ENCODE results near the gene GLYR1. TPM values are rescaled to one million over a fixed set of nuclear protein-coding genes. Genes with fewer than 3 reads are reported as not detected.
A peak's percentile ranks its signal among the peaks of the same experiment; 100 is the strongest.
"Not testable (repeated sequence)": the region's sequence is repeated elsewhere in the genome, so short reads cannot be mapped to it uniquely, and the experiment has no call there.

Gene GLYR1
- total RNA-seq: 100 to 1,000 TPM in 2 of 4 donors, 10 to 100 TPM in 2; 81.8 to 111 (median 98.8) TPM

DNA sequence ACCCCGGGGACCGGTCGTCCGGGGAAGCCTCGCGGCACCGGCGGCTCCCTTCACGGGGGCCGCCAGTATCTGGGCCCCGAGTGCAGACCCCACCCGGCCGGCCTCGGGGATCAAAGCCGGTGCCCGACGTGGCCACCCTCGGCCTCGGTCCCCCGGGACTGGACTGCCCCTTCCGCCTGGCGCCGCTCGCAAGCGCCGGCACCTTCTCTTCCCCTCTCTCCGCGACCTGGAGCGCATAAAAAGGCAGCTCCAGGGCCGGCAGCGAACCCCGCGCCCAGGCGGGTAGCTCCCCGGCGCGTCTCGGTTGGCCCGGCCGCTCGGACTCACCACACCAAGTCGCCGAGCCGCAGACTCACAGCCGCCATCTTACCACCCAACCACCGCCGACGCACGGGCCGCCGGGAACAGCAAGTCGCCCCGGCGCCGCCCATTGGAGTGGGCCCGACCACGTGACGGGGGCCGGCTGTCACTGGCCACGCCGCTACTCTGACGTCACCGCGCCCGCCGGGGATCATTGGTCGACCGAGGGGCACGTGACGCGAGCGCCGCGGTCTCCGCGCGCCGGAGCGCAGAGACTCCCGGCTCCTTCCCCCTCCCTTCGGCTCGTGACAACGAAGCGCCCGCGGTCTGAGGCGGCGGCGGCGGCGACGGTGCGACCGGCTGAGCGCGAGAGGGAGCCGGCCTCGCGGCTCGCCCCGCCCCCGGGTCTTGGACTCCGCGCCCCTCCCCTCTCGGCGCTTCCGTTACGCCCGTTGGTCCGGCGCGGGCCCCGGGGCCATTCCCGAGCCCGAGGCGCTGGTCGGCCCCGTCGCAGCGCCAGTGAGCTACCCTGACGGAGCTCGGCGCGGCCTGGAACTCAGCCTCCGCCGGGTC, at the start of gene GLYR1, which contains the start of gene UBN1:
TSS of gene GLYR1 (minus strand) at position 388 of the 873 bp plus-strand sequence. CDS start at position 365, 23 bp downstream.
TSS of gene UBN1 (plus strand) at position 581 of the 873 bp plus-strand sequence. CDS start 5,437 bp downstream, outside the sequence.
- WGBS: under 1% methylated on average over 66 of the region's 126 CpGs
- Histone ChIP-seq H3K27ac (replicated peaks in 1 of 4) (peak within 1 kb of the TSS; percentile 97 to 99 (median 97)), H3K36me3 (peaks cover 29 to 37% (median 35%) of the 10 kb centered on the region in 4 donors), H3K9me3 (no peaks in the 10 kb centered on the region), H3K4me1 (peaks cover 52 to 62% (median 59%) of the 10 kb centered on the region in 4 donors), H3K27me3 (no peaks in the 10 kb centered on the region), H3K4me3 (peak within 1 kb of the TSS; percentile 90 to 97 (median 94))
- DNase-seq (ENCODE audit: extremely low spot score): peak; percentile 100
- TF ChIP-seq EP300 (IDR thresholded peaks at IDR 0.05): no peak
- TF ChIP-seq, protein P1, sequence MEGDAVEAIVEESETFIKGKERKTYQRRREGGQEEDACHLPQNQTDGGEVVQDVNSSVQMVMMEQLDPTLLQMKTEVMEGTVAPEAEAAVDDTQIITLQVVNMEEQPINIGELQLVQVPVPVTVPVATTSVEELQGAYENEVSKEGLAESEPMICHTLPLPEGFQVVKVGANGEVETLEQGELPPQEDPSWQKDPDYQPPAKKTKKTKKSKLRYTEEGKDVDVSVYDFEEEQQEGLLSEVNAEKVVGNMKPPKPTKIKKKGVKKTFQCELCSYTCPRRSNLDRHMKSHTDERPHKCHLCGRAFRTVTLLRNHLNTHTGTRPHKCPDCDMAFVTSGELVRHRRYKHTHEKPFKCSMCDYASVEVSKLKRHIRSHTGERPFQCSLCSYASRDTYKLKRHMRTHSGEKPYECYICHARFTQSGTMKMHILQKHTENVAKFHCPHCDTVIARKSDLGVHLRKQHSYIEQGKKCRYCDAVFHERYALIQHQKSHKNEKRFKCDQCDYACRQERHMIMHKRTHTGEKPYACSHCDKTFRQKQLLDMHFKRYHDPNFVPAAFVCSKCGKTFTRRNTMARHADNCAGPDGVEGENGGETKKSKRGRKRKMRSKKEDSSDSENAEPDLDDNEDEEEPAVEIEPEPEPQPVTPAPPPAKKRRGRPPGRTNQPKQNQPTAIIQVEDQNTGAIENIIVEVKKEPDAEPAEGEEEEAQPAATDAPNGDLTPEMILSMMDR (IDR thresholded peaks at IDR 0.05): no peak
- peak; percentile 41 for TF ChIP-seq POLR2A (IDR thresholded peaks at IDR 0.05; ENCODE audit: low read depth)
- TF ChIP-seq POLR2AphosphoS5 (IDR thresholded peaks at IDR 0.05): peak; percentile 93 to 94
- intact Hi-C loops (cut with DNase I): loop anchor here (1.0 to 5.0 kb wide), 3 partner anchors 45 to 109 kb away; partner anchors contain the start of genes ROGDI and ZNF500

DNA sequence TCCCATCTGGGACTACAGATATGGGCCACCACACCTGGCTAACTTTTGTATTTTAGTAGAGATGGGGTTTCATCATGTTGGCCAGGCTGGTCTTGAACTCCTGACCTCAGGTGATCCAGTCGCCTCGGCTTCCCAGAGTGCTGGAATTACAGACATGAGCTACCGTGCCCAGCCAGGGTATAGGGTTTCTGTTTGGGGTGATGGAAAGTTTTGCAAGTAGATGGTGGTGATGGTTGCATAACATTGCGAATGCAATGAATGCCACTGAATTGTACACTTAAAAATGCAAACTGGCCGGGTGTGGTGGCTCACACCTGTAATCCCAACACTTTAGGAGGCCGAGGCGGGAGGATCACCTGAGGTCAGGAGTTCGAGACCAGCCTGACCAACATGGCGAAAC, 49.7 kb upstream of the GLYR1 start:
- H3K9me3 ChIP-seq; H3K27ac ChIP-seq (replicated peaks in 1 of 4); H3K27me3 ChIP-seq; DNase-seq (ENCODE audit: extremely low spot score); H3K4me3 ChIP-seq; intact Hi-C loops (cut with DNase I): not testable (repeated sequence)
- Histone ChIP-seq H3K4me1 (peaks cover 10 to 17% (median 14%) of the 10 kb centered on the region in 4 donors), H3K36me3 (peaks cover 0 to 71% (median 17%) of the 10 kb centered on the region in 4 donors)
- 93% methylated on average over 9 of the region's 9 CpGs for WGBS

DNA sequence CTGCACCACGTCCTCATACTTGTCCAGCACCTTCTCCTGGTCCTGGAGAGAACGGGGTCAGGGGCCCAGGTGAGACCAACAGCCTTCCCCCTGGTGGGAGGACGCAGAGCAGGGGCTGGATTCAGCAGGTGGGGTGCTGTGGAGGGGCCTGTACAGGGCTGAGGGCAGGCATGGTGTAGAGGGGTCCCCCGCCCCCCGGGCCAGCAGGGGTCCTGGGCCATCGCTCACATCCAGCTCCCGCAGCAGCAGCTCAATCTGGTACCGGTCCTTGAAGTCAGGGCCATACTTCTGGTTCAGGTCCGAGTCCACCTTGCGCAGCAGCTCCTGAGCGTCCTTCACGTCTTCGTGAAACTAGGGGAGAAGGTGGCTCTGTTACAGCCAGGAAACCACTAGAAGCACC, 48.3 kb upstream of the GLYR1 start:
- H3K4me1 ChIP-seq: peaks cover 10 to 19% (median 14%) of the 10 kb centered on the region in 4 donors
- no CpG with 5 or more reads among the region's 13 CpGs for WGBS
- H3K36me3 ChIP-seq: peaks cover 0 to 80% (median 26%) of the 10 kb centered on the region in 4 donors
- intact Hi-C loops (cut with DNase I): no loop called here
- TF ChIP-seq POLR2A (IDR thresholded peaks at IDR 0.05; ENCODE audit: low read depth) (no peak), EP300 (IDR thresholded peaks at IDR 0.05) (no peak), POLR2AphosphoS5 (IDR thresholded peaks at IDR 0.05) (no peak)
- TF ChIP-seq, protein P1 (IDR thresholded peaks at IDR 0.05): no peak
- peaks cover 0 to 8% (median 2%) of the 10 kb centered on the region in 4 donors for H3K9me3 ChIP-seq
- H3K27ac ChIP-seq (replicated peaks in 1 of 4): no peak overlapping the region
- no peak for DNase-seq (ENCODE audit: extremely low spot score)
- H3K4me3 ChIP-seq: no peak overlapping the region
- H3K27me3 ChIP-seq: no peaks in the 10 kb centered on the region

DNA sequence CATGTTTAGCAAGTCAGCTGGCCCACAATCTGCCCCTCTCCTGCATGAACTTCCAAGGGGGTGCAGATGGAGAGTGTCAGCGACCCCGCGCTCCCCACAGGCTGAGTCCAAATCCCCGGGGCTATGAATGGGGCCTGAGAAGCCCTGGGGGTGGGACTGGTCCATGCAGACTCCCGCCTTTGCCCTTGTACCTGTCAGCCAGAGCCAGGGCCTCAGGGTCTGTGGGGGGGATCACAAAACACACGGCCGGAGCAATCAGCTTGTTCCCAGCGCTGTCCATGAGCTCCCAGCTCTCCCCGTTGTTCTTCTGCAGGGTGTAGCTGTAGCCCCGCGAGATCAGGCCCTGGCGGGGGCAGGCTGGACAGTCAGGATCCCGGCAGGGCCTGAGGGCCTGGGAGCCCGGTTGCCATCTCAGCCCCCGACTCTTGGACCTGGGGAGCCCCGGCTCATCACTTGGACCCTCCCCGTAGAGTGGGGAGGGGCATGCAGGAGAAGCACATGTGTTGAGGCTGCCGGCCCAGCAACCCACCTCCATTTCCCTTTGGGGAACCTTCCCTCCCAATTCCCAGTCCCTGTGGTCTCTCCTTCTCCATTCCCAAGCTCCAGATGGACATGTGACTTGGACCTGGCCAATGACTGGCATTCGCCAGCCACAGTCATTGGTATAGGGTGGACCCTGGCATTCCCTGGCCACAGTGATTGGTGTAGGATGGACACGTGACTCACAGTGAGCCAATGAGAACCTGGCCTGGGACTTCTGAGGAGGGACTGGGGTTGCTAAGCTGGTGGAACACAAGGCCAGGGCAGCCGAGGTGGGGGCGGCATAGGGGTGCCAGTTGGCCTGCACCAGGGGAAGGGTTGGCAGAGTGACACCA, 47.4 kb upstream of the GLYR1 start:
- H3K27ac ChIP-seq (replicated peaks in 1 of 4): no peak overlapping the region
- no peak for DNase-seq (ENCODE audit: extremely low spot score)
- no peak for TF ChIP-seq EP300 (IDR thresholded peaks at IDR 0.05)
- TF ChIP-seq POLR2AphosphoS5 (IDR thresholded peaks at IDR 0.05): no peak
- TF ChIP-seq POLR2A (IDR thresholded peaks at IDR 0.05; ENCODE audit: low read depth): no peak
- TF ChIP-seq, protein P1 (IDR thresholded peaks at IDR 0.05): no peak
- WGBS: 84% methylated on average over 7 of the region's 22 CpGs
- peaks cover 10 to 19% (median 14%) of the 10 kb centered on the region in 4 donors for H3K4me1 ChIP-seq
- H3K4me3 ChIP-seq: no peak overlapping the region
- H3K9me3 ChIP-seq: peaks cover 0 to 8% (median 2%) of the 10 kb centered on the region in 4 donors
- H3K27me3 ChIP-seq: no peaks in the 10 kb centered on the region
- intact Hi-C loops (cut with DNase I): no loop called here
- peaks cover 0 to 83% (median 33%) of the 10 kb centered on the region in 4 donors for H3K36me3 ChIP-seq

All from esophagus muscularis mucosa (tissue), 4 donors.